HEK293 (cell line): ENCODE results near the gene VSIR.

Experiments used
- CTCF ChIA-PET: fragments of 350-600 bp; formaldehyde crosslinking; extraction: SDS; loops from one replicate; lab custom pipeline; 2021; ENCODE audit warnings: antibody characterized with exemption; lab: Yijun Ruan, JAX
- POLR2A ChIA-PET: fragments of 300-600 bp; formaldehyde crosslinking; extraction: SDS; loops from one replicate; lab custom pipeline; 2020; ENCODE audit warnings: antibody characterized with exemption, inconsistent platforms; lab: Yijun Ruan, JAX
- H3K27ac ChIP-seq: fragments of 200-500 bp; sonication (Bioruptor generic); 2 replicates; pipeline ENCODE4 v1.5.1; 2014; ENCODE audit warnings: low read depth, low read length, control low read depth, inconsistent platforms; ENCODE audit errors: extremely low read depth
- H3K36me3 ChIP-seq, 2 experiments: fragments of 200-500 bp in 1 of 2; sonication (Bioruptor generic) in 1 of 2; 1 replicate in 1 of 2; 2 replicates in 1 of 2; pipeline ENCODE4 v1.5.1; 2014 to 2017; ENCODE audit warnings: inconsistent platforms in 2 of 2, low read length in 2 of 2; ENCODE audit not compliant: control insufficient read depth in 2 of 2, insufficient read depth in 1 of 2
- H3K4me1 ChIP-seq: fragments of 200-500 bp; sonication (Bioruptor generic); 2 replicates; pipeline ENCODE4 v1.5.1; 2014; ENCODE audit warnings: mild to moderate bottlenecking, low read length, inconsistent platforms; ENCODE audit not compliant: control insufficient read depth, insufficient read depth
- H3K4me3 ChIP-seq: 2 replicates; pipeline ENCODE4 v1.5.1; 2011; ENCODE audit warnings: low read depth, mild to moderate bottlenecking, control low read depth, low read length, moderate library complexity
- H3K9me3 ChIP-seq: fragments of 200-500 bp; sonication (Bioruptor generic); 2 replicates; pipeline ENCODE4 v1.5.1; 2014; ENCODE audit warnings: low read depth, low read length, inconsistent platforms; ENCODE audit not compliant: control insufficient read depth, insufficient read depth
- BCL11A ChIP-seq: fragments of 450-650 bp; formaldehyde crosslinking; IDR thresholded peaks from 2 replicates; pipeline ENCODE4 v1.5.1; 2016; ENCODE audit warnings: low read depth, missing biosample characterization, missing genetic modification characterization
- GLIS1 ChIP-seq: fragments of 450-650 bp; formaldehyde crosslinking; IDR thresholded peaks from 2 replicates; pipeline ENCODE4 v1.5.1; 2016; ENCODE audit warnings: missing biosample characterization, missing genetic modification characterization
- HOXD13 ChIP-seq: sonication (generic); formaldehyde crosslinking; IDR thresholded peaks from 2 replicates; pipeline ENCODE4 v1.8.0; 2022; ENCODE audit warnings: missing genetic modification reagents, borderline replicate concordance
- KLF10 ChIP-seq: fragments of 450-650 bp; IDR thresholded peaks from 2 replicates; pipeline ENCODE4 v1.5.1; 2018; ENCODE audit warnings: missing biosample characterization, mild to moderate bottlenecking, missing genetic modification characterization
- KLF17 ChIP-seq: fragments of 450-650 bp; formaldehyde crosslinking; IDR thresholded peaks from 2 replicates; pipeline ENCODE4 v1.5.1; 2016; ENCODE audit warnings: missing biosample characterization, missing genetic modification characterization
- MYNN ChIP-seq: fragments of 450-650 bp; formaldehyde crosslinking; IDR thresholded peaks from 2 replicates; pipeline ENCODE4 v1.5.1; 2016; ENCODE audit warnings: missing biosample characterization, missing genetic modification characterization, borderline replicate concordance
- SCRT1 ChIP-seq: fragments of 450-650 bp; formaldehyde crosslinking; IDR thresholded peaks from 2 replicates; pipeline ENCODE4 v1.5.1; 2016; ENCODE audit warnings: missing biosample characterization, missing genetic modification characterization, borderline replicate concordance
- SP3 ChIP-seq: fragments of 450-650 bp; formaldehyde crosslinking; IDR thresholded peaks from 2 replicates; pipeline ENCODE4 v1.5.1; 2016; ENCODE audit warnings: missing biosample characterization, missing genetic modification characterization
- YY2 ChIP-seq: fragments of 450-650 bp; formaldehyde crosslinking; IDR thresholded peaks from 2 replicates; pipeline ENCODE4 v1.5.1; 2016; ENCODE audit warnings: missing biosample characterization, missing genetic modification characterization
- ZNF133 ChIP-seq: fragments of 450-650 bp; formaldehyde crosslinking; IDR thresholded peaks from 2 replicates; pipeline ENCODE4 v1.5.1; 2016; ENCODE audit warnings: missing biosample characterization, missing genetic modification characterization
- ZNF138 ChIP-seq: fragments of 450-650 bp; formaldehyde crosslinking; IDR thresholded peaks from 2 replicates; pipeline ENCODE4 v1.5.1; 2016; ENCODE audit warnings: missing biosample characterization, missing genetic modification characterization, borderline replicate concordance
- ZNF146 ChIP-seq: fragments of 450-650 bp; formaldehyde crosslinking; IDR thresholded peaks from 2 replicates; pipeline ENCODE4 v1.5.1; 2016; ENCODE audit warnings: missing biosample characterization, missing genetic modification characterization
- ZNF174 ChIP-seq: fragments of 450-650 bp; formaldehyde crosslinking; IDR thresholded peaks from 2 replicates; pipeline ENCODE4 v1.5.0; 2017; ENCODE audit warnings: missing biosample characterization, mild to moderate bottlenecking, missing genetic modification characterization
- ZNF2 ChIP-seq: fragments of 450-650 bp; formaldehyde crosslinking; IDR thresholded peaks from 2 replicates; pipeline ENCODE4 v1.5.1; 2016; ENCODE audit warnings: missing biosample characterization, missing genetic modification characterization
- ZNF202 ChIP-seq: fragments of 450-650 bp; formaldehyde crosslinking; IDR thresholded peaks from 2 replicates; pipeline ENCODE4 v1.5.1; 2016; ENCODE audit warnings: missing biosample characterization, missing genetic modification characterization, borderline replicate concordance
- ZNF280C ChIP-seq: fragments of 450-650 bp; formaldehyde crosslinking; IDR thresholded peaks from 2 replicates; pipeline ENCODE4 v1.5.1; 2016; ENCODE audit warnings: missing biosample characterization, missing genetic modification characterization
- ZNF335 ChIP-seq: fragments of 450-650 bp; formaldehyde crosslinking; conservative IDR thresholded peaks from 2 replicates; pipeline ENCODE4 v1.5.1; 2016; ENCODE audit warnings: missing biosample characterization, missing genetic modification characterization
- ZNF354C ChIP-seq: fragments of 450-650 bp; formaldehyde crosslinking; IDR thresholded peaks from 2 replicates; pipeline ENCODE4 v1.5.1; 2016; ENCODE audit warnings: missing biosample characterization, missing genetic modification characterization, low read depth, borderline replicate concordance
- ZNF416 ChIP-seq: fragments of 450-650 bp; formaldehyde crosslinking; IDR thresholded peaks from 2 replicates; pipeline ENCODE4 v1.5.1; 2016; ENCODE audit warnings: missing biosample characterization, missing genetic modification characterization
- ZNF473 ChIP-seq: fragments of 450-650 bp; formaldehyde crosslinking; IDR thresholded peaks from 2 replicates; pipeline ENCODE4 v1.5.1; 2017; ENCODE audit warnings: missing biosample characterization, missing genetic modification characterization
- ZNF645 ChIP-seq: fragments of 450-650 bp; formaldehyde crosslinking; IDR thresholded peaks from 2 replicates; pipeline ENCODE4; 2016; ENCODE audit warnings: missing biosample characterization, missing genetic modification characterization
- ZNF677 ChIP-seq: fragments of 450-650 bp; IDR thresholded peaks from 2 replicates; pipeline ENCODE4 v1.5.0; 2018; ENCODE audit warnings: missing biosample characterization, mild to moderate bottlenecking, missing genetic modification characterization, moderate library complexity
- ZNF707 ChIP-seq: fragments of 450-650 bp; formaldehyde crosslinking; IDR thresholded peaks from 2 replicates; pipeline ENCODE4 v1.5.1; 2016; ENCODE audit warnings: missing biosample characterization, missing genetic modification characterization
- ZNF777 ChIP-seq: fragments of 450-650 bp; formaldehyde crosslinking; IDR thresholded peaks from 2 replicates; pipeline ENCODE4 v1.5.1; 2017; ENCODE audit warnings: missing biosample characterization, missing genetic modification characterization, borderline replicate concordance
- ZNF785 ChIP-seq: fragments of 450-650 bp; formaldehyde crosslinking; IDR thresholded peaks from 2 replicates; pipeline ENCODE4 v1.5.1; 2016; ENCODE audit warnings: missing biosample characterization, missing genetic modification characterization
- TF ChIP-seq, protein P1 (sequence below): fragments of 450-650 bp; formaldehyde crosslinking; IDR thresholded peaks from 2 replicates; pipeline ENCODE4 v1.5.1; 2017; ENCODE audit warnings: missing biosample characterization, missing genetic modification characterization
- TF ChIP-seq, protein P2 (sequence below): fragments of 450-650 bp; IDR thresholded peaks from 2 replicates; pipeline ENCODE4 v1.5.1; 2018; ENCODE audit warnings: missing biosample characterization, mild to moderate bottlenecking, missing genetic modification characterization
- TF ChIP-seq, protein P3 (sequence below): fragments of 450-650 bp; formaldehyde crosslinking; IDR thresholded peaks from 2 replicates; pipeline ENCODE4 v1.5.1; 2017; ENCODE audit warnings: missing biosample characterization, missing genetic modification characterization

VSIR gene

DNA sequence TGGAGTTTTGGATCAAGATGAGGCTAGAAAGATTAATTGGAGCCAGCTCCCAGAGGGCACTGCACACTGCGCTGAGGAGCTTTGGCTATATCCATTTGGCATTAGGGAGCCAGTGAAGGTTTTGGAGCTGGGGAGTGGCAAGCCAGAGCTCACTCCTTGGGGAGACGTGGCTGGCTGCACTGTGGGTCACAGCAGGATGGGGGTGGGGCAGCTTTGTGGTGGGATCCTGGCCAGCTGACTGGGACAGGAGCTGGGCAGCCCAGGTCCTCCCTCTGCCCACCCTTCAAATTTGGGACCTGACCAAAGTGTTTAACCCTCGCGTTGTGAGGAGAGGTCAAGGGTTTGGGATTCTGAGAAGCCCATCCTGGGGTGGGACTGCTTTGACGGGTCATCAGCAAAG is 58.7 kb downstream of the VSIR start:
- Histone ChIP-seq H3K9me3 (no peaks in the 10 kb centered on the region), H3K4me3 (no peak overlapping the region), H3K27ac (no peak overlapping the region), H3K36me3 (no peaks in the 10 kb centered on the region), H3K4me1 (no peaks in the 10 kb centered on the region)
- TF ChIP-seq ZNF707 (tag by site-specific recombination) (no peak), SCRT1 (no peak), ZNF416 (tag by site-specific recombination) (no peak), ZNF280C (tag by site-specific recombination) (no peak), ZNF2 (tag by site-specific recombination) (no peak), ZNF354C (tag by site-specific recombination) (no peak), MYNN (no peak), ZNF174 (tag by site-specific recombination) (no peak), SP3 (no peak), BCL11A (tag by site-specific recombination) (no peak), ZNF335 (no peak)
- TF ChIP-seq, protein P1, sequence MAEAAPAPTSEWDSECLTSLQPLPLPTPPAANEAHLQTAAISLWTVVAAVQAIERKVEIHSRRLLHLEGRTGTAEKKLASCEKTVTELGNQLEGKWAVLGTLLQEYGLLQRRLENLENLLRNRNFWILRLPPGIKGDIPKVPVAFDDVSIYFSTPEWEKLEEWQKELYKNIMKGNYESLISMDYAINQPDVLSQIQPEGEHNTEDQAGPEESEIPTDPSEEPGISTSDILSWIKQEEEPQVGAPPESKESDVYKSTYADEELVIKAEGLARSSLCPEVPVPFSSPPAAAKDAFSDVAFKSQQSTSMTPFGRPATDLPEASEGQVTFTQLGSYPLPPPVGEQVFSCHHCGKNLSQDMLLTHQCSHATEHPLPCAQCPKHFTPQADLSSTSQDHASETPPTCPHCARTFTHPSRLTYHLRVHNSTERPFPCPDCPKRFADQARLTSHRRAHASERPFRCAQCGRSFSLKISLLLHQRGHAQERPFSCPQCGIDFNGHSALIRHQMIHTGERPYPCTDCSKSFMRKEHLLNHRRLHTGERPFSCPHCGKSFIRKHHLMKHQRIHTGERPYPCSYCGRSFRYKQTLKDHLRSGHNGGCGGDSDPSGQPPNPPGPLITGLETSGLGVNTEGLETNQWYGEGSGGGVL (tag by site-specific recombination): no peak
- POLR2A ChIA-PET: no interaction called here
- CTCF ChIA-PET: interaction anchor here (3.4 kb wide), 1 partner anchor 18 kb away, joined by 16 read pairs; no protein-coding TSS in a partner anchor

DNA sequence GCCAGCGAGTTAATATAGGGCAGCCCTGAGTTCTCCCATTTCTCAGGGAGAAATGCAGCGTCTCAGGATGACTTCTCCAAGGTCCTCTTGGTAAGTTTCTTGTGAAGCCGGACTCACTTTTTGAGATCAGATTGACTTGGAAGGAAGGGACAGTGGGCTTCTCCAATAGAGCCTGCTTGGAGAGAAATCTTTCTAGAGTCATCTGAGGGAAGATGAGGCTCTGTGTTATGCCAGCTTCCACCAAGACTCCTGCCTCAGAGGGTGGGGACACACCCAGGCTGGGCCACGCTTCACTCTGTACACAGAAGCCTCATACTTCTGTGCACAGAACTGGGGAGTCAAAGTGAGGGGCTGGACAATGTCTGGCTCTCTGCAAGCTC is 59.3 kb downstream of the VSIR start:
- no peak overlapping the region for H3K4me3 ChIP-seq

More for the DNA sequence above, 59.3 kb downstream of the VSIR start:
- Histone ChIP-seq H3K4me1 (no peaks in the 10 kb centered on the region), H3K27ac (no peak overlapping the region), H3K36me3 (no peaks in the 10 kb centered on the region), H3K9me3 (no peaks in the 10 kb centered on the region)
- TF ChIP-seq HOXD13 (CRISPR knock-in tag) (no peak), MYNN (no peak), BCL11A (tag by site-specific recombination) (no peak), YY2 (tag by site-specific recombination) (no peak), ZNF2 (tag by site-specific recombination) (no peak), ZNF645 (tag by site-specific recombination) (no peak), ZNF473 (tag by site-specific recombination) (no peak), ZNF133 (no peak), ZNF677 (tag by site-specific recombination) (no peak), ZNF785 (tag by site-specific recombination) (no peak), ZNF777 (tag by site-specific recombination) (no peak), ZNF202 (tag by site-specific recombination) (no peak), KLF10 (tag by site-specific recombination) (no peak), ZNF146 (tag by site-specific recombination) (no peak), GLIS1 (tag by site-specific recombination) (no peak), ZNF138 (no peak), KLF17 (tag by site-specific recombination) (no peak)
- TF ChIP-seq, protein P2, sequence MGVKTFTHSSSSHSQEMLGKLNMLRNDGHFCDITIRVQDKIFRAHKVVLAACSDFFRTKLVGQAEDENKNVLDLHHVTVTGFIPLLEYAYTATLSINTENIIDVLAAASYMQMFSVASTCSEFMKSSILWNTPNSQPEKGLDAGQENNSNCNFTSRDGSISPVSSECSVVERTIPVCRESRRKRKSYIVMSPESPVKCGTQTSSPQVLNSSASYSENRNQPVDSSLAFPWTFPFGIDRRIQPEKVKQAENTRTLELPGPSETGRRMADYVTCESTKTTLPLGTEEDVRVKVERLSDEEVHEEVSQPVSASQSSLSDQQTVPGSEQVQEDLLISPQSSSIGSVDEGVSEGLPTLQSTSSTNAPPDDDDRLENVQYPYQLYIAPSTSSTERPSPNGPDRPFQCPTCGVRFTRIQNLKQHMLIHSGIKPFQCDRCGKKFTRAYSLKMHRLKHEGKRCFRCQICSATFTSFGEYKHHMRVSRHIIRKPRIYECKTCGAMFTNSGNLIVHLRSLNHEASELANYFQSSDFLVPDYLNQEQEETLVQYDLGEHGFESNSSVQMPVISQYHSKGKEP (tag by site-specific recombination): no peak
- TF ChIP-seq, protein P3, sequence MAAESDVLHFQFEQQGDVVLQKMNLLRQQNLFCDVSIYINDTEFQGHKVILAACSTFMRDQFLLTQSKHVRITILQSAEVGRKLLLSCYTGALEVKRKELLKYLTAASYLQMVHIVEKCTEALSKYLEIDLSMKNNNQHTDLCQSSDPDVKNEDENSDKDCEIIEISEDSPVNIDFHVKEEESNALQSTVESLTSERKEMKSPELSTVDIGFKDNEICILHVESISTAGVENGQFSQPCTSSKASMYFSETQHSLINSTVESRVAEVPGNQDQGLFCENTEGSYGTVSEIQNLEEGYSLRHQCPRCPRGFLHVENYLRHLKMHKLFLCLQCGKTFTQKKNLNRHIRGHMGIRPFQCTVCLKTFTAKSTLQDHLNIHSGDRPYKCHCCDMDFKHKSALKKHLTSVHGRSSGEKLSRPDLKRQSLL: no peak
- CTCF ChIA-PET: interaction anchor here (3.4 kb wide), 1 partner anchor 17 kb away, joined by 16 read pairs; no protein-coding TSS in a partner anchor
- POLR2A ChIA-PET: no interaction called here
